NCI-H2171 treated with DMSO at 0.1 percent for 48 hours (cell line): Measurements from ENCODE around the gene UNC5B.
"Not testable (repeated sequence)": the region's sequence is repeated elsewhere in the genome, so short reads cannot be mapped to it uniquely, and the experiment has no call there.

Experiments used
- DNase-seq: peaks from one replicate; lab custom pipeline; 2025; lab: John Stamatoyannopoulos, UW

UNC5B gene

DNA sequence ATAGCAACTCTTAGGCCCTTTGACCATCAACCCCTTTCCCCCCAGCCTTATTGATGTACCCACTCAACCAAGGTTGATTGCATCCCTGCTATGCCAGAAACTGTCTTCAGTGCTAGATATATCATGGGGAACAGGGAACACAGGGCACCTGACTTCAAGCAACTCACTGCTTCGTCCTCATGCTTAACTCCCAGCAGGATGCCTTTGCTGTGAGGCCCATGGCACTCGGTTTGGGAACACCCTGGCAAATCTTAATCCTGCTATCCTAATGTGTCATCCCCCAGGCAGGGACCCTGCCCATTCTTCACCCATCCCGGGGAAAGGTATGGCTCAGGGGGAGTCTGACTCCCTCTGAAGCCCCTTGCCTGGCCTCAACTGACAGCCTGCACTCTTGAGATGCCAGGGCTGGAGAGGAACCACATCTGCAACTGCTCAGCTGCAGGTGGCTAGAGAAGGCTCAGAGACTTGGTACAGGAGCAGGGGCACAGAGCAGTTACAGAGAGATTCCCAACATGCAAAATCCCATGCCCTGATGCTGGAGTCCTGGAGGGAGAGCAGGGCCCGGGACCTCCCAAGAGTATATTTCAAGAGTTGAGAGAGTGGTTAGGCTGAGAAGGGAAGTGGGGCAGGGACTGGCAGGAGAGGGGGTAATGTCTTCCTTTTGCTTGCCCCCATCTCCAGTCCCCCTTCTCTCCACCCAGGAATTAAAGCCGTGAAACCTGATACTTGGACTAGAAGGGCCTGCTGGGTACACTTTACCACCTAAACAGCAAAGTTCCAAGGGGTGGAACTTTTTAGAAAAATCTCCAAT lies 2.4 kb upstream of the UNC5B start:
- no peak for DNase-seq

DNA sequence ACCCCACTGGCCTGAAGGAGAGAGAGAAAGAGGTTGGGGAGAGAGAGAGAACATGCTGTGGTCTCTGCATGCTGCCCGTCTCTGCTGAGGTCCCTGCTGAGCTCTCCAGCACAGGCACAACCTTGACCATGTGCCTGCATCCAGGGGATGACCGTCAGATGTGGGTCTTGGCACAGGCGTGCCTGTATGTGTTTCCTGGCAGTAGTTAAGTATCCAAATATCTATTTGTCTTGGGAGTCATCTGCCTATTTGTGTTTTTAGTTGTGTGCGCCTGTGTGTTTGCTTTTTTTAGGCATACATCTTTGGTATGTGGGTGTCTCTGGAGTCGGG lies 1.9 kb upstream of the UNC5B start:
- no peak for DNase-seq

DNA sequence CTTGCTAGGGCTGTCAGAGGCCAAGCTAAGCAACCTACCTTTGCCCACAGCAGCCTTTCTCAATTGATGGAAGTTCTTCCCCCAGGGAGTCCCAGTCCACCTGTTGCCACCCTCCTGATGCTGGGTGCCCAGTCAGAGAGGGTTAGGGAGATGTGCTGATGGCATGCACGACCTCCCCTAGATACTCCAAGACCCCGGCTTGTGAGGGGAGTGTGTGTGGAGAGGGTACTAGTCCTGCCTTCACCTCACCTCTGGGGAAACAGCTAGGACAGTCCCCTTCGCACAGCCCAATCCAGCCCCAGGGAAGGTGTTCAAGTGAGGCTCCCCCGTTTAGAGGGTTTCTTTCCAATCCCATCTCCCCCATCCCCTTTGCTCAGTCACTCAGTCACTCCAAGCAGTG lies 1.3 kb upstream of the UNC5B start:
- DNase-seq = no peak

DNA sequence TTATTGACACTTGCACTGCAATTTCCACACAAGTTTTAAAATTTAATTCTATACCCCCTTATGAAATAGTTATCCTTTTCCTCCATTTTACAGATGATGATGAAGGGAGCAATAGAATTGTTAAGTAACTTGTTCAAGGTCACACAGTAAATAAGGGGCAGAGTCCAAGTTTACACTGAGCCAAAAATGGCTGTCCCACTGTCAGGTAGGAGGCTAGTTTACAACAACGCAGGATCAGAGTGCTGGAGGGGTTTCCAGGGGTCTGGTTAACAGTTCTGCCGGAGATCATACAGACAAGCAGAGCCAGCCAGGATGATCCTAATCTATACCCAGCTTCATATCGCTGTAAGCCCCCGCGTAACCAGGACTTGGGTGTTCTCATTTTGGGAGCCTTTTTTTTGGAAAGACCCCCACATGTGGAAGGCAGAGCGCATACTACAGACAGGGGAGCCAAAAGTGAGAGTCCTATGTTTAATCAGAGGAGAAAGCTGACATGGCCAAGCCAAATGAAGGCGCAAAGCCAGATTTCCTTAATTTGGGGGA lies 524 bp upstream of the UNC5B start:
- no peak for DNase-seq

DNA sequence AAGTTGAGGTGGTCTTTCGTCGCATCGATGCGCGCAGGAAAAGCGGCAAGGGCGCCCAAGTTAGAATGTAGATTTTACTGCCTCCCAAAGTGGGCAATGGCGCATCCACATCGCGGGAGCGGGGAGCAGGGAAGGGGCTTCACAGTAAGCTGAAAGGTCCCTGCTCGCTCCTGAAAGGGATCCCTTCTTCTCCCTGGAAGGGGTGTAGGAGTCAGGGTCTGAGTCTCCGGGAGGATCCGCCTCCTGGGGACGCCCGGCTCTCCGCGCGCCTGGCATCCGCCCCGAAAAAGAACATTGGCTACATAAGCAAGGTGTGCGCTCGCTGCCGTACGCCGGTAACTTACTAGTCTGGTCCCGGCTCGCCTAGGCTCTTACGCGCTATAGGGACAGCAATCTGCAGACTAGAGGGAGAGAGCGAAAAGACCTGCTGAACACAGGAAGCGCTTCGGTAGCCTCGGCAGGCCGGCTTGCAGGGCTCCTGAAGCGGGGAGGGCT lies 804 bp downstream of the UNC5B start:
- DNase-seq = peak; percentile 70

DNA sequence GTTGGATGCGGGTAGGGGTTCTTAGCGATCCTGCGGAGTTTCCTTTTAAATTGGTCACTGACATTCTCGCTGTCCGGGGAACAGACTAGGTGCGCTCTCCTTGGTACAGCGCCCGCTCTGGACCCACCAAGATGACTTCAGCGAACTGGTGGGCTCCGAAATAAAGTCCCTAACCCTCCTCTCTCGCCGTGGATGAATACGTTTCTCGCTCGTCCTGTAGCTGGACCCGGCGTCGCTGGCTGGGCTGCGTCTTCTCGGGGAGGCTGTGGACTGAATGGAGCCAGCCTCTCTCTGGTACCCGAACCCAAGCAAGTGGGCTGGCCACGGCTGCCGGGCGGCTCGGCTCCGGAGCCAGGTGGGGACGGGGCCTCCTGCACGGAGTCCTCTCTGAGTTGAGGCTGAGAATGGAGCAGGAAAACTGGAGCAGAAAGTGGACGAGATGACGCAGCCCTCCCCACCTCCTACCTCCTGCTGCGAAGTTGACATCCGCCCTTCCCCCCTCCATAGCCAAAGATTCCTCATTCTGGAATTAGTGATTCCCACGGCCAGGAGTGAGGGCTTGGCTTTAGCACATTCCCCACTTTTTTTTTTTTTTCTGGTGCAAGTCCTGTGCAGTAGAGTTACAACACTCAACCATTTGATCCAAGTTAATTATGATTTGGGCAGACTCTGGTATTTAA lies 1.5 kb downstream of the UNC5B start:
- DNase-seq = no peak

DNA sequence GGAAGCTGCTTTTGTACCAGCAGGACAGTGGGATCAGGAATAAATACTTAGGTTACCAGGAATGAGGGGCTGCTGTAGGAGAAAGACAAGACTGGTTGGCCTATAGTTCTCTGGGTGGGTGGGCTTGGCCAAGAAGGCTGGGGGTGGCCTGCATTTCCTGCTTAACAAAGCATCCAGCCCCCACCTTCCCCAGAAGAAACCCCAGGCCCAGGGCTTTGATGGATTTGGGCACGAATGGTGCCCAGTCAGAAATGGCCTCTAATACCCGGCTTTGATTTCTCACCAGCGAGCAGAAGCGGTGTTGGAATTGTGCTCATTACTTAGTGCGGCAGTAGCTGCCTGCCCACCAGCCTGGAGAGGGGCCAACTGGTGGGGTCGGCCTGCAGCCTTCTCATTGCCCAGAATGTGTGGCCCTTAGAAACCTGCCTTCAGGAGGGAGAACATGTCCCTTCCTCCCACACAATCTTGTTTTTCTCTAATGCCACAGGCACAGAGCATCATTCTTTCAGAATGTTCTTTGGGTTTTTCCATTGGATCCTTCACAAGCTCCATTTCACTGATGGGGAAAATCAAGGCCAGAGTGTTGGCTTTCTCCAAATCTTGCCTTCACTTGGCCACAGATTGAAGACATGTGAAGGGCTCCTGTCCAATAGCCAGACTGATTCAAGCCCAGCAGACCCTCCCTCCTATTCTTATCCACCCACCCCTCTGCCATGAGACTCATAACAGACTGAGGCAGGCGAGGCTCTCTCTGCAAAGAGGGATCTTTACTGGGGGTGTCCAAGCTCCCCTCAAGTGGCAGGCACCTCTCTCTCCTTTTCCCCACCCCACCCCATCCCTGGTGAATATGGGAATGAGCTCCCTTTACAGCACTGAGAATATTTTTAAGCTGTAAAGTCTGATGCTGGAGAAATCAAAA lies 2.5 kb downstream of the UNC5B start:
- no peak for DNase-seq

DNA sequence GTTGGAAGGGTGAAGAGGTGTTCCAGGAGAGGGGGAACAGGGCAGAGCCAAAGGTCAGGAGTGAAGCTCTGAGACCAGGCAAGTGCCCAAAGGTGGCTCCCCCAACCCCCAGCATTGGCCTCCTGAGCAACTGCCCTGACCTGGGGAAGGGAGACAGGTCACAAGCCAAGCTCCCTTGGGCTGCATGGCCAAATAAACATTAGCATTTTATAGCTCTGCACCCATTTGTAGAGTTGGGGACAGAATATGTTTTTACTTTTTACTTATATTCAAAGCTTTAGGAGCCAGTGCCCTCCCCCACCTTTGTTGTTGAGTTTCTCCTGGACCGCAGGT lies 4.0 kb downstream of the UNC5B start:
- no peak for DNase-seq

DNA sequence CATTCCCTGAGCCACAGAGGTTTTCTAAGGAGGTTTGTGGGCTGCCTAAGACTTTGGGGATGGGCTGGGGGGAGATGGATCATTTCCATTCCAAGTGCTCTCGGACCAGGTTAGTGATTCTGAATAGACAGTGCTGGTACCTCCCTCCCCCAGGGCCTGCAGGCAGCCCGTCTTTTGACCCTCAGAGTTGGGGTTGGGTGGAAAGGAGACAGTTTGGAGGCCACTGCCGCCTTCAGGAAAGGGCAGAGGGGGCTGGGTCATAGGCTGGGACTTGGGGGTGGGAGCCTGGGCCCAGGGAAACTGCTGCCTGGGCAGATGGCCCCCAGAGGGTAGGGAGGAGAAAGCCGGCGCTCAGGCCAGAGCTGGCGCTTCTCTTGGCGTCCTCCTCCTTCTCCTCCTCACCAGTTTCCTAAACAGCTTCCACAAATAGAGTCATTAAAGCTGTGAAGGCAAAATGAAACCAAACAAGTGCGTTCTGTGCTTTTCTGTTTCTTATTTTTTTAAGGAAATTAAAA lies 4.4 kb downstream of the UNC5B start:
- DNase-seq = no peak

DNA sequence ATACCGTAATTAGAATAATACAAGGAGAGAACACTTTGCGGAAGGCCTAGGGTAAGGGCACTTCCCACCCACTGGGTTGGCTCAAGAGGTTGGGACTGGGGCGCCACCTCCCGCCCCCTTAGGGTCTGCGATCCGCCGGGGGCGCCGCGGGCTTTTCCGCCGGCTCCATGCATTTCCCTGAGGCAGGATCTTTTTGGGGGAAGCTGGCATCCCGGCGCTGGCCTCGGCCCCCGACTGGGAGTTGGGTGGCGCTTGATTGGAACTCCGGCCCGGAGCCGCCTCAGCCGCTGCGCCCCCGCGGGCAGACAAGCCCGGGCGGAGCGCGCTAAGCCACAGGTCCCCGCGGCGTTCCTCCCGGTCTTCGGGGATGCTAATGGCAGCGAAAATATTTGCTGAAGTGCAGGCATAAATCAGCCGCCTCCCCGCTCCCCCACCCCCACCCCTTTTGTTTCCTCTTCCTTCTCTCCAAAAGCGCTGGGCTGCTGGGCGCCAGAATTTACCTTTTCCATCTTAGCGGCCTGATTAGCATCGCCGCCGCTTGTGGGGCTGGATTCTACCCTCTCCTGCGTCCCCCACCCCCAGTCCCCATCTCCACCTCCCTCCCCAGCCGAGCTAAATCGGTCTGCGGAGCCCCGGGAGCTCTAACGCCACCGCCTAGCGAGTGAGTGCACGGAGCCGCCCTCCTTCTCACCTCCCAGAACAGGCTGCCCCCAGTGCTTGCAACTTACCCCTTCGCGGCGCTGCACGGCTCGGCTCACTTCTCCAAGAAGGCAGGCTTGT lies 5.1 kb downstream of the UNC5B start:
- DNase-seq = peak; percentile 38

DNA sequence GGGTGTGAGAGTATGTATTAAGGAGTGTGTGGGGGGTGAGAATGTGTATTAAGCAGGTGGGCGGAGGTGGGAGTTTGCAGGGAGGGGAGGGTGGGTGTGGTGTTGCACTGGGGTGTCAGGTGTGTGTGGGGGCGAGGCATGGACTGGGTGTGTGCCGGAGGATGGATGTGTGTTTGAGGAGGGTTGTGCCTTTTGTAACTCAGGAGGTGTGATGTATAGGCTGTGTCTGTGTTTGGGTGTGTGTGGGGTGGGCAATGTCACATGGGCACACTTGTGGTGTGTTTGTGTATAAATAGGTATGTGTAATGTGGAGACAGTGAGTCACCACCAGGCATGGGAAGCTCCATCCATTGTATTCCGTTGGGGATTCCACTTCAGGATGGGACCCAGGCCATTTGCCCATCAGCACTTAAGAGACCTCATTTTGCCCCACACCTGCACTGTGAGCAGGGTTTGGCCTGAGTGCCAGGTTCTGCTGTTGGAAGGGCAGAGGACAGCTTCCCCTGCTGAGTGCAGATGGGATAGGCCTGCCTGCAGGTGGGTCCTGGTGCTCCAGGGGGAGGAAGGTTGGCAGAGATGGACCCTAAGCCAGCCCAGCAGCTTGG lies 5.8 kb downstream of the UNC5B start:
- DNase-seq = no peak

DNA sequence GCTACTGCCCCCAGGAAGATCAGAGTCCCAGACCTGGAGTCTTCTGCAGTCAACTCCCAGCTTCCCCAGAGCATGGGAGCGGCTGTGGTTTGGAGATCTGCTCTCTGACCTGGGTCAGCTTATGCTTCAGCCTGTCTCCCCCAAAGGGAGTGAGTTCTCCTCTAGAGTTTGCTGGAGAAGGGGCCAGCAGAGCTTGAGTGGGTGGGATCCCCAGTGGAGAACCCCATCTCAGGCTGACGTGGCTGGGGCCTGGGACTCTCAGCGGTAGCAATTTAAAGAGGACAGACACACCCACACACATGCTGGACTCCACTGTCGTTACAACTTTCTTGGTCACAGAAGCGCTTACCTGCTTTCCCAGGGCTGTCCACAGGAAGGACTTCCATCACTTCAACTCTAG lies 6.3 kb downstream of the UNC5B start:
- no peak for DNase-seq

DNA sequence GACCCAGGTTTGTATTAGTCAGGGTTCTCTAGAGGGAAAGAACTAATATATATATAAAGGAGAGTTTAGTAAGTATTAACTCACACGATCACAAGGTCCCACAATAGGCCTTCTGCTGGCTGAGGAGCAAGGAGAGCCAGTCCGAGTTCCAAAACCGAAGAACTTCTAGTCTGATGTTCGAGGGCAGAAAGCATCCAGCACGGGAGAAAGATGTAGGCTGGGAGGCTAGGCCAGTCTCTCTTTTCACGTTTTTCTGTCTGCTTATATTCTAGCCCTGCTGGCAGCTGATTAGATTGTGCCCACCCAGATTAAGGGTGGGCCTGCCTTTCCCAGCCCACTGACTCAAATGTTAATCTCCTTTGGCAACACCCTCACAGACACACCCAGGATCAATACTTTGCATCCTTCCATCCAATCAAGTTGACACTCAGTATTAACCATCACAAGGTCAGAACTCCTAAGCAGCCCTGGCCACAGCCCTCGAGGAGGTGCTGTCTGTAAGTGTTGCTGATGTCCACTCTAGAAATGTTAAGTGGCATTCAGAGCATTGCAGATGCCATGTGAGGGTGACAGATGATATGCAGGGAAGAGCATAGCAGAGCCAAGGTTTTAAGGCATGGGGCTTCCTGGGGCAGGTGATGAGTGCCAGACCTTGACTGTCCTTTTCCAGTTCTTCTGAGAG lies 7.0 kb downstream of the UNC5B start:
- not testable (repeated sequence) for DNase-seq

DNA sequence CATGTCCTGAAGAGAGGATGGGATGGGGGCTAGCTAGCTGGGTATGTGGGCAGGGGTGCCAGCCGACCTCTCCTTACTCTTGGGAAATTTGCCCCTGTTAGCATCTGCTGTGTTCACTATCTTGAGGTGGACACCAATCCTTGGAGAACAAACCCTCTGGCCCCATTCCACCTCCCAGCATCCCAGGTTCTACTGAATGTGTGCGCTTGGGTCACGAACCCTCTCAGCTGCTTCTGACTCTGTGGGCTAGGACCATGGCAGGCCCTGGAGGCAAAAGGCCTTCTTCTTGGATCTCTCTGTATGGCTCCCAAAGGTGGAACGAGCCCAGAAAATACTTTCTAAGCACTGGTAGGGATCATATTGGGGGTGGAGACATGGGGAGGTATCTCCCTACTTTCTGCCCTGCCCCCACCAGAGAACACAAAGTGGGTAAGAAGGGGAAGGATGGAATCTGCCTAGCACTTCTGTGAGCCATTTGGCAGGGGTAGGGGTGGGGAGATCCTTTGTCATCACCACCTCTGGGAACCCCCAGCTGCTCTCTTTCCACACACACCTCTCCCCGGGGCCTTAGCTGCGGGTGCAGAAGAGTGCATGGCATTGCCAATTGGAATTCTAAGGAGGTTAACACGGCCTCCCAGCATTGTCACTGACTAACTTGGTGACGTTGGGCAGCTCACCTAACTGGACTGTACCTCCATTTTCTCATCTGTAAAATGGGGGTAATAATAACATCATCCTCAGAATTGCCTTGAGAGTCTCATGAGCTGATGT lies 7.7 kb downstream of the UNC5B start:
- DNase-seq = no peak

DNA sequence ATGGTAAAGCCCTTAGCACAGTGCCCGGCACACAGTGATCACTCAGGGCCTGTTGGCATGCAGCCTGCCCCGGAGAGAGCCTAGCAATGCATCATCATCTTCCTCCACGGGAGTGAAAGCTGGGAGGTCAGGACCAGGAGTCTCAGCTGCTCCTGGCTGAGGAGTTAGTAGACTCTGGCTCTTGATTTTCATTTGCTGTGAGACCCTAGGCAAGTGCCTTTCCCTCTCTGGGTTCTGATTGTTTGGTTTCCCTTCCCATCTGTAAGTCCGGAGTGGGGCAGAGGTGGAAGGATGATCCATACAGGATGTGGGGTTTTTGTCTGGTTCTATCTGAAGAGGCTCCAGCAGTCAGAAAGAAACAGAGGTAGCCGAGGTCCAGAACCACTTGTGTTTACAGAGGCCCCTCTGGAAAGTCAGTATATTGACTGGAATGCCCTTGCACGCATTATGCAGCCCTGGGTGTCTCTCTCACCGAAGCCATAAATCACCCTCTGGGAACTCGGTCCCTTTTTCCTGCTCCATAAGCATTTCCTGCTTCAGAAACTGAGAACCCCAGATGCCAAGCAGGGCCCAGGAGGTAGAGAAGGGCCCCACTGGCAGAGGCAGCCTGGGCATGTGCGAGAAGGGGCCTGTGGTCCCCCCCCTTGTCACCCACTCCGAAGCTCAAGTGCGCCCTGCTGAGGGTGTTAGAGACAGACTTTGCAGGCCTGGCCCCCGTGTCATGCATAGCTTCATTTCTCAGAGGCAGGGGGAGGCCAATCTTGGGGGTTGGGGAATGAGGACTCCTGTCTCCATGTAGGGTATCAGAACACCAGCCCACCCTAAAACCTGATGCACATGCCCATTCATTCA lies 8.5 kb downstream of the UNC5B start:
- no peak for DNase-seq

DNA sequence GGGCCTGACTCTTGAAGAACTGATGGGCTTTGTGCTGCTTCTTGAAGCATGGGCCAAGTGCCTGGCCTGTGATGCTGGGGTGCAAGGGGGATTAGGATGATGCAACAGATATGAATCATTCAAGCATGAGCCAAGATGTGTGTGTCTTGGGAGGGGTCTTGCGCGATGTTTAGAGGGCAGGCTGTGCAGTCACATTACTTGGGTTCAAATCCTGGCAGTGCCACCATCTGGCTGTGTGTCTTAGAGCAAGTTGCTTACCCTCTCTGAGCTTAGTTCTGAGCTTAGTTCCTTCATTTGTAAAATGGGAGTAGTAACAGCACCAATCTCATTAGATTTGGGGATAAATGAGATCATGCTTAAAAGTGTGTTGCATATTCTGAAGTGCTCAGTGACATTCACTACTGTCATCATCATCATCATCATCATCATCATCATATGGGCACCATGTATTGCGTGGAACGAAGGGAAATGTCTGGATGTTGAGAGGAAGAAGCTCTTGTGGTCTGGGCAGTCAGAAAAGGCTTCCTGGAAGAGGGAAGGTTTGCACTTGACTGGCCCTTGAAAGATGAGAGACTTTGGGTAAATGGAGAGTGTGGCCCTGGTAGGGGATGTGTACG lies 9.3 kb downstream of the UNC5B start:
- DNase-seq = no peak

DNA sequence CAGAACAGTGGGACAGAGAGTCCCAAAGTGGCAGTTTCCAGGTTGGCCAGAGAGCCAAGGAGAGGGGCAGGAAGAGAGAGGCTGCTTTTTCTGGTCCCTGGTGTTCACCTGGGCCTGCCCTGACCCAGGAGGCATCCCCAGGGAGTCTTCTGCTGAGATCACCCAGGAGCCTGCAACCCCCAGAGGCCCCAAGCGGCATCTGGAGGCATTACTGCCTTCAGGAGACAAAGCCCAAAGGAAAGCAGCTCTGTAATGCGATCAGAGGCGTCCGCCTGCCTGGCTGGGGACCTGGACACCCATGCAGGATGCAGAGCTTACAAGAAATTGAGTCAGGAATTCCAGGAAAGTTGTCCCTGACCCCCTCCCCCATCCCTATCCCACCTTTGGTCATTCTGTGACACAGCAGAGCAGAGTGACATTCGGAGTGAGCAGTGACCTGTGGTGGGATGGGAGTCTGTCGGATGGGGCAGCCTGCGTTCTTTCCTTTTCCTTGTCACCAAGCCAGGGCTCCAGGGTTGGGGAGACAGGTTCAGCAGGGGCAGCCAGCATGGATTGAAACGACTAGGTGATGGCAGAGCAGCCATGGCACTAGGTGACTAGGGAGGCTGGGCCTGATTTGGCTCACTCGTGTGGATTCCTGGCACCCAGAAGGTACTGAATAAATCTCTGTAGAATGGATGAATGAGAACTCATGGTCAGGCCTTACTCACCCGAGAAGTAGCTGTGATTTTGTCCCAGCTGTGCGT lies 10.4 kb downstream of the UNC5B start:
- peak; percentile 15 for DNase-seq
